SH-SY5Y (cell line): ENCODE data around the gene WRAP73.

Experiments used
- GATA2 ChIP-seq: IDR thresholded peaks from 2 replicates; pipeline ENCODE4 v1.6.1; 2011; ENCODE audit warnings: mild to moderate bottlenecking, low read depth, low read length
- GATA3 ChIP-seq: IDR thresholded peaks from 2 replicates; pipeline ENCODE4 v1.6.1; 2011; ENCODE audit warnings: low read depth, mild to moderate bottlenecking, low read length, moderate library complexity

DNA sequence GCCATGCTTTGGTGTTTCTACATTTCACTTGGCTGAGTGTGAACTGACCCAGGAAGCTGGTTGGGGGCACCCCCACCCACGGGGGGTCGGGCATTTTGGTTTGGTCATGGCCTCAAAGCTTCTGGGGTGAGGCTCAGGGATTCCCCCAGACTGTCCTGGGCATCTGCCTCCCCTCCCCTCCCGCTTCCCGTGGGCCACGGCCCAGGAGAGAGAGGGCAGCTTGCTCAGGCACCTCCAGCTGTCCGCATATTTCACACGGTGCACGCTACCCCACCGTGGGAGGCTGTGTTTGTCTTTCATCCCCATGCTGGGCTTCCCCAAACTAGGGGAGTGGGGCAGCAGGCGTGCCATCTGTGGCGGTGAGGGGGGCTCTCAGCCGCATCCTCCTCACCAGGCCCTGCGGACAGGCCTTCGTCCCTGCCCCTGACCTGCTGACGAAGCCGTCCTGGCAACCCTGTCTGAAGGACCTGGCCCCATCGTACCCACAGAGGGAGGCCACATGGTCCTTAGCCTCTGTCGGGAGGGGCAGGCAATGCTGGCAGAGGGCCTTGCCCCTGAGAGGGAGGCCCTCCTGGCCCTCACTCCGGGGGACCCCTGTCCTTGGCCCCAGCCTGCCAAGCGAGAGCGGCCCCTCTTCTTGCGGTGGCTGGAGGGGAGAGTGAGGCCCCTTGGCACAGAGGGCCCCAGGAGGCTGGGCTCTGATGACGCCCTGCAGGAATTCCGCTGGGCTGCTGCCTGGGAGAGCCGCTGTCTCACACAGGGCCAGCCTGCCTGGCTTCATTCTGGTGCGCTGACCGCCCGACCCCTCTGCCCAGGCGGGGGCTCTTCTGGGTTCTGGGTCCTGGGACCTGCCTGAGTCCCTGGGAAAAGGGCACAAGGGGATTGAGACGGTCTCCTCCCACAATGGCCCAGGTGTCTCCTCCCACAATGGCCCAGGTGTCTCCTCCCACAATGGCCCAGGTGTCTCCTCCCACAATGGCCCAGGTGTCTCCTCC lies 24.5 kb upstream of the WRAP73 start:
- no peak for TF ChIP-seq GATA3
- no peak for TF ChIP-seq GATA2
